ENCODE results near the gene CNEP1R1. TPM values are rescaled to one million over a fixed set of nuclear protein-coding genes. Genes with fewer than 3 reads are reported as not detected.

The CNEP1R1 gene
- total and polyA plus RNA-seq, 3 donors from 2014 or later: 39.7 to 64.1 (median 51.5) TPM

DNA sequence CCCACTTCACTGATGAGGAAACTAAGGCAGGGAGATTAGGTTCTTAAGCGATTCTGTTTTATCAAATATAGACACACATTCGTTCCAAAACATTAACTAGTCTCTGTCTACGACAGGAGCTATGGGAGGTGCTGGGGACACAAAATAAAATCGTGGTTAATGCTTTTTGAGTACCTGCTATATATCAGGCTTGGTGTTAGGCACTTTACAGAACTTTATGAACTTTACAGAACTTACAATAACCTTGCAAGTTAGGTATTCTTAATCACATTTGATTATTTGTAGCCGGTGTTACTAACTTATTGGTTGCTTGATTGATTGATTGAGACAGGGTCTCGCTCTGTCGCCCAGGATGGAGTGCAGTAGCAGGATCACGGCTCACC, 40.2 kb downstream of the CNEP1R1 start:
- Histone ChIP-seq H3K4me1 (peaks cover 19% of the 10 kb centered on the region), H3K36me3 (ENCODE audit: low read depth, missing control alignments) (no peaks in the 10 kb centered on the region), H3K4me3 (peak overlapping the region; percentile 69 to 95), H3K9me3 (no peaks in the 10 kb centered on the region), H3K27ac (peak overlapping the region in 1 of 2 donors; percentile 88), H3K27me3 (no peaks in the 10 kb centered on the region)
- 70 to 74% methylated on average over 8 of the region's 8 CpGs for WGBS, 2 donors
- no peak for DNase-seq
- no peak for TF ChIP-seq POLR2A (IDR thresholded peaks at IDR 0.05)
- TF ChIP-seq, protein P1, sequence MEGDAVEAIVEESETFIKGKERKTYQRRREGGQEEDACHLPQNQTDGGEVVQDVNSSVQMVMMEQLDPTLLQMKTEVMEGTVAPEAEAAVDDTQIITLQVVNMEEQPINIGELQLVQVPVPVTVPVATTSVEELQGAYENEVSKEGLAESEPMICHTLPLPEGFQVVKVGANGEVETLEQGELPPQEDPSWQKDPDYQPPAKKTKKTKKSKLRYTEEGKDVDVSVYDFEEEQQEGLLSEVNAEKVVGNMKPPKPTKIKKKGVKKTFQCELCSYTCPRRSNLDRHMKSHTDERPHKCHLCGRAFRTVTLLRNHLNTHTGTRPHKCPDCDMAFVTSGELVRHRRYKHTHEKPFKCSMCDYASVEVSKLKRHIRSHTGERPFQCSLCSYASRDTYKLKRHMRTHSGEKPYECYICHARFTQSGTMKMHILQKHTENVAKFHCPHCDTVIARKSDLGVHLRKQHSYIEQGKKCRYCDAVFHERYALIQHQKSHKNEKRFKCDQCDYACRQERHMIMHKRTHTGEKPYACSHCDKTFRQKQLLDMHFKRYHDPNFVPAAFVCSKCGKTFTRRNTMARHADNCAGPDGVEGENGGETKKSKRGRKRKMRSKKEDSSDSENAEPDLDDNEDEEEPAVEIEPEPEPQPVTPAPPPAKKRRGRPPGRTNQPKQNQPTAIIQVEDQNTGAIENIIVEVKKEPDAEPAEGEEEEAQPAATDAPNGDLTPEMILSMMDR (IDR thresholded peaks at IDR 0.05): no peak
- intact Hi-C loops (cut with DNase I; ENCODE audit: low total_unique reads): no loop called here

DNA sequence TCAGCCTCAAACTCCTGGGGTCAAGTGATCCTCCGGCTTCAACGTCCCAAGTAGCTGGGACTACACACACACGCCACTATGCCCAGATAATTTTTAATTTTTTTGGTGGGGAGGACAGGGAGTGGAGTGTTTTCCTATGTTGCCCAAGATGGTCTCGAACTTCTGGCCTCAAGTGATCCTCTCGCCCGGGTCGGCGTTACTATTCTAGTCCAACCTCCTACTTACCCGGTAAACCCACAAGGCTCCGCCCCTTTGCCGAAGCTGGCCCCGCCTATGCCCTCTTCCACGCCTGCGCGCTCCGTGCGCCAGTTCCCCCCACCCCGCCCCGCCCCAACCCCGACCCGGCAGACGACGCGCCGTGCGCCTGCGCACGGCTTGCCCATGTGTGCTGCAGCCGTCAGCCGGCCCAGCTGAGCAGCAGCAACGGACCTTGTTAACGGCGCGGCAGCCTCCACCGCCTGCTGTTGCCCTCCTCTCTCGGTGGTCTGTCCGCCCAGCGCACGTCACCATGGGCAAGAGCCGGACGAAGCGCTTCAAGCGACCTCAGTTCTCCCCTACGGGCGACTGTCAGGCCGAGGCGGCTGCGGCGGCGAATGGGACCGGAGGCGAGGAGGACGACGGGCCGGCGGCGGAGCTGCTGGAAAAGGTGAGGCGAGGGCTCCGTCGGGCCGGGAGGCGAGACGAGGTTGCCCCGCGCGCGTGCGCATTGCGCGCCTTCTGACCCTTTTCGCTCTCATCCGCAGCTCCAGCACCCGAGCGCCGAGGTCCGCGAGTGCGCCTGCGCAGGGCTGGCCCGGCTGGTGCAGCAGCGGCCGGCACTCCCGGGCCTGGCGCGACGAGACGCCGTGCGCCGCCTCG, 40.8 kb downstream of the CNEP1R1 start, which contains the start of gene HEATR3:
HEATR3 (plus strand) TSS at position 347 of the 858 bp plus-strand sequence; CDS start at position 509, 162 bp downstream.
- DNase-seq: peak; percentile 93
- no peaks in the 10 kb centered on the region for H3K9me3 ChIP-seq
- no peaks in the 10 kb centered on the region for H3K27me3 ChIP-seq
- H3K27ac ChIP-seq: peak within 1 kb of the TSS; percentile 88 to 89
- 2 to 6% methylated on average over 19 to 68 of the region's 91 CpGs for WGBS, 2 donors
- intact Hi-C loops (cut with DNase I; ENCODE audit: low total_unique reads): no loop called here
- H3K4me3 ChIP-seq: peak within 1 kb of the TSS; percentile 69 to 95
- no peaks in the 10 kb centered on the region for H3K36me3 ChIP-seq (ENCODE audit: low read depth, missing control alignments)
- H3K4me1 ChIP-seq: peaks cover 19% of the 10 kb centered on the region
- TF ChIP-seq POLR2A (IDR thresholded peaks at IDR 0.05): no peak
- TF ChIP-seq, protein P1 (IDR thresholded peaks at IDR 0.05): no peak

DNA sequence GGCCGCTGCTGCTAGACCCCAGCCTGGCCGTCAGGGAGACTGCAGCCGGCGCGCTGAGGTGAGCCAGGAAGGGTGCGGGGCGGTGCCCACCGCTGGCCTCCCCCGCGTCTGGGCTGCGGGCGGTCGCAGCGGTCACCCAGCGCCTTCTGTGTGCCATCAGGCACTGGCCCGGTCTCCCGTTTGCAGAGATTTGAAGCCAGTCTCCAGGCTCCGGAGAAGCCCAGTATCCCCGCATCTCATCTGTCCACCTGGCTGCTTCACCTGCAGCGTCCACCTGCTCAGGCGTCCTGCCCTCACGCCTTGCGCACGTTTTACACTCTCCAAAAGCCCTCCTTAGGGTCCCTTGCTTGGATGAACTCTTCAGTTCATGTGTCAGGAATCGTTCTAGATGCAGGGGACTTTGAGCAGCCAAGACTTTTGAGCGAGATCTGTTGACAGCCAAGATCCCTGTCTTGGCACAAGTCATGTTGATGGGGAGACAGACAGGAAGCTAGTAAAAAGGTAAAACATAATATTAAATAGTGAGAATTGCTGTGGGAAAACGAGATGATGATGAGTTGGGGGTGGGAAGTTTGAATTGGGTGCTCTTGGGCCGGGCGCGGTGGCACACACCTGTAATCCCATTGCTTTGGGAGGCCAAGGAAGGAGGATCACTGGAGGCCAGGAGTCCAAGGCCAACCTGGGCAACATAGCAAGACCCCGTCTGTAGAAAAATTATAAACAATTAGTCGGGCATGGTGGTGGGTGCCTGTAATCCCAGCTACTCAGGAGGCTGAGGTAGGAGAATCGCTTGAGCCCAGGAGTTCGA, 41.7 kb downstream of the CNEP1R1 start:
- Histone ChIP-seq H3K27me3 (no peaks in the 10 kb centered on the region), H3K4me3 (peak overlapping the region; percentile 69 to 95), H3K9me3 (no peaks in the 10 kb centered on the region), H3K4me1 (peaks cover 19% of the 10 kb centered on the region), H3K36me3 (ENCODE audit: low read depth, missing control alignments) (no peaks in the 10 kb centered on the region), H3K27ac (peak overlapping the region; percentile 31 to 88)
- TF ChIP-seq, protein P1 (IDR thresholded peaks at IDR 0.05): no peak
- no peak for TF ChIP-seq POLR2A (IDR thresholded peaks at IDR 0.05)
- DNase-seq: no peak
- intact Hi-C loops (cut with DNase I; ENCODE audit: low total_unique reads): no loop called here
- WGBS, 2 donors: 17 to 20% methylated on average over 19 to 33 of the region's 34 CpGs

DNA sequence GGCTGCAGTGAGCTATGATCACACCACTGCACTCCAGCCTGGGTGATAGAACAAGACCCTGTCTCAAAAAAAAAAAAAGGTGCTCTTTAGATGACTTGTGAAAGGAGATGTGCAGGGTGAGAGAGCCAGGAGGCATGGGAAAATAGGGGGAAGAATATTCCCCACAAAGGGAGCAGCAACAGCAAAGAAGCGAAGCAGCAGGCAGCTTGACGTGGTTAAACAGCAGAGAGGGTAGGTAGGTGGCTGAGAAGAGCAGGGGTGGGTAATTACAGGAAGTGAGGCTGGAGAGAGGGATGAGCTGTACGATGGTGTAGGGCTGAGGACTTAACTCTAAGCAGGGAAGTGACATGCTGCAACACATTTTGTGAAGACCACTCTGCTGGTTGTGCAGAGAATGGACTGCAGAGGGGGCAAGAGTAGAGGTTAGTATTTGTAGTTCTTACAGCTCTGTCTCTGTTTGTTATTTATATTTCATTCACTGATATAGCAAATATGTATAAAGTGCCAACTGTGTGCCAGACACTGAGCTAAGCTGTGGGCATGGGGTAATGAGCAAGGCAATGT, 42.3 kb downstream of the CNEP1R1 start:
- H3K9me3 ChIP-seq: no peaks in the 10 kb centered on the region
- peak; percentile 50 for DNase-seq
- 24 to 26% methylated on average over 3 of the region's 3 CpGs for WGBS, 2 donors
- H3K4me3 ChIP-seq: no peak overlapping the region
- H3K27me3 ChIP-seq: no peaks in the 10 kb centered on the region
- H3K27ac ChIP-seq: no peak overlapping the region
- H3K36me3 ChIP-seq (ENCODE audit: low read depth, missing control alignments): no peaks in the 10 kb centered on the region
- TF ChIP-seq POLR2A (IDR thresholded peaks at IDR 0.05): no peak
- TF ChIP-seq, protein P1 (IDR thresholded peaks at IDR 0.05): peak in 1 of 3 experiments; percentile 8
- peaks cover 19% of the 10 kb centered on the region for H3K4me1 ChIP-seq
- intact Hi-C loops (cut with DNase I; ENCODE audit: low total_unique reads): no loop called here
